Astrocyte (in vitro differentiated cells and primary cell): ENCODE data around the gene HAND1.

ENCODE experiments used
- EZH2 ChIP-seq: IDR thresholded peaks from 2 replicates; pipeline ENCODE4 v1.6.1; 2012; ENCODE audit warnings: mild to moderate bottlenecking, low read length, inconsistent platforms; ENCODE audit not compliant: insufficient read depth
- TF ChIP-seq, protein P1 (sequence below): IDR thresholded peaks from 2 replicates; pipeline ENCODE4 v1.5.1; 2011; ENCODE audit warnings: low read depth, mild to moderate bottlenecking, inconsistent platforms, low read length, moderate library complexity; ENCODE audit not compliant: insufficient read depth

DNA sequence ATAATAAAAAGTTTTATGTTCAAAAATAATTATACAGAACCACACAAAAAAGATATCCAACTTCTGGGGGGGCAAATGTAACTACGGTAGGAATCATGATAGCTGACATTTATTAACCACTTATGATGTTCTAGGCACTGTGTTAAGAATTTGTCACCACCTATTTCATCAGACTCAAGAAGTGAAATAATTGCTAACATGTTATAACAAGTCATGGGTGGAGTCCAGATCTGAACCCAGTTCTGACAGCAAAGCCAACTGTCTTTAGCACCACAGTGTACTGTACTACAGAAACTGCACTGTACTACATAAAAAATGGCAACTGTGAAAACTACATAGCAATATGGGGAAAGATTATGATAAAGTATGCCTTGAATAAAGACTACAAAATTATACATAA, 35.2 kb downstream of the HAND1 start:
- TF ChIP-seq, protein P1, sequence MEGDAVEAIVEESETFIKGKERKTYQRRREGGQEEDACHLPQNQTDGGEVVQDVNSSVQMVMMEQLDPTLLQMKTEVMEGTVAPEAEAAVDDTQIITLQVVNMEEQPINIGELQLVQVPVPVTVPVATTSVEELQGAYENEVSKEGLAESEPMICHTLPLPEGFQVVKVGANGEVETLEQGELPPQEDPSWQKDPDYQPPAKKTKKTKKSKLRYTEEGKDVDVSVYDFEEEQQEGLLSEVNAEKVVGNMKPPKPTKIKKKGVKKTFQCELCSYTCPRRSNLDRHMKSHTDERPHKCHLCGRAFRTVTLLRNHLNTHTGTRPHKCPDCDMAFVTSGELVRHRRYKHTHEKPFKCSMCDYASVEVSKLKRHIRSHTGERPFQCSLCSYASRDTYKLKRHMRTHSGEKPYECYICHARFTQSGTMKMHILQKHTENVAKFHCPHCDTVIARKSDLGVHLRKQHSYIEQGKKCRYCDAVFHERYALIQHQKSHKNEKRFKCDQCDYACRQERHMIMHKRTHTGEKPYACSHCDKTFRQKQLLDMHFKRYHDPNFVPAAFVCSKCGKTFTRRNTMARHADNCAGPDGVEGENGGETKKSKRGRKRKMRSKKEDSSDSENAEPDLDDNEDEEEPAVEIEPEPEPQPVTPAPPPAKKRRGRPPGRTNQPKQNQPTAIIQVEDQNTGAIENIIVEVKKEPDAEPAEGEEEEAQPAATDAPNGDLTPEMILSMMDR, result no peak
- TF ChIP-seq EZH2, result no peak
